NCI-H2107 (cell line): ENCODE data around the gene PARVB.

Source experiments
- DNase-seq: peaks from one replicate; lab custom pipeline; 2025; lab: John Stamatoyannopoulos, UW

Gene PARVB, protein sequence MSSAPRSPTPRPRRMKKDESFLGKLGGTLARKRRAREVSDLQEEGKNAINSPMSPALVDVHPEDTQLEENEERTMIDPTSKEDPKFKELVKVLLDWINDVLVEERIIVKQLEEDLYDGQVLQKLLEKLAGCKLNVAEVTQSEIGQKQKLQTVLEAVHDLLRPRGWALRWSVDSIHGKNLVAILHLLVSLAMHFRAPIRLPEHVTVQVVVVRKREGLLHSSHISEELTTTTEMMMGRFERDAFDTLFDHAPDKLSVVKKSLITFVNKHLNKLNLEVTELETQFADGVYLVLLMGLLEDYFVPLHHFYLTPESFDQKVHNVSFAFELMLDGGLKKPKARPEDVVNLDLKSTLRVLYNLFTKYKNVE

DNA sequence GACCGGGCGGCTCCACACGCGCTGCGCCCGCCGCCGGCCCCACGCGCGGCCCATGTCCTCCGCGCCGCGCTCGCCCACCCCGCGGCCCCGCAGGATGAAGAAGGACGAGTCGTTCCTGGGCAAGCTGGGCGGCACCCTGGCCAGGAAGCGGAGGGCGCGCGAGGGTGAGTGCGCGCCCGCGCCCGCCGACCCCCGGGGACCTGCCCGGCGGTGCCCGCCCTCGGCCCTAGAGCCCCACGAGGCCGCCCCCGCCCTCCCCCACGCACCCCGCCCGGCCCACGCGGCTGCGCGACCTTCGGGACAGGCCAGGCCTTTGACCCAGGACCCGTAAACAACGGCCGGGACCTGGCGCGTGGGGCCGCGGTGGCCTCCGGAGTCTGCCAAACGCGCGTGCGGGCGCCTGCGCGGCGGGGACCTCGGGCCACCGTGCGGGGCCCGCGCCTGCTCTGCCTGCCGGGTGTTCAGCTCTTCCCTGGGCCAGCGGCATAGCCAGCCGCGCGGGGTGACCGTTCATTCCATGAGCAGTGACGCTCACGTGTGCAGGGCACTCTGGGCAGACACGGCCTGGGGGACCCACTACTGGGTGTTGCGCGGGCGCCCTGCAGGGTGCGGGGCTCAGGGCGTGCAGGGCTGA is at the start of gene PARVB:
PARVB (plus strand) TSS at position 15 of the 634 bp plus-strand sequence; CDS start at position 53, 38 bp downstream.
- no peak for DNase-seq

DNA sequence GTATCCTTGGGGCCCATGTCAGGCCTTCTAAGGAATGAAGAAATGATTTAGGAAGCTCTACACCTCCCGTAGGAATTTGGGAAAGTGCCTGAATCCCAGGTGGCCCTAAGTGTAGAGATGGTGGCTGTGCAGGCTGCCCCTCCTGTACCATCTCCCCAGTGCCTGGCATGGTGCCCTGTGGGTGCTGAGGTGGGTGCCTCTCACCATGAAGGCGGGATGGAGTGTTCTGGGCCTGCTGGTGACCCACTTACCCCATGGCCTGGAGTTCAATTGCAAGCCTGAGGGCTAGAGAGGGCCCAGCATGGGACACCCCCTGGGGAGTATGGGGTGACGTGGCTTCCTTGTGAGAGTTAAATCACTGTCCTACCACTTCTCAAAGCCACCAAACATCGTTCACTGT is 49.1 kb upstream of the PARVB start:
- no peak for DNase-seq

DNA sequence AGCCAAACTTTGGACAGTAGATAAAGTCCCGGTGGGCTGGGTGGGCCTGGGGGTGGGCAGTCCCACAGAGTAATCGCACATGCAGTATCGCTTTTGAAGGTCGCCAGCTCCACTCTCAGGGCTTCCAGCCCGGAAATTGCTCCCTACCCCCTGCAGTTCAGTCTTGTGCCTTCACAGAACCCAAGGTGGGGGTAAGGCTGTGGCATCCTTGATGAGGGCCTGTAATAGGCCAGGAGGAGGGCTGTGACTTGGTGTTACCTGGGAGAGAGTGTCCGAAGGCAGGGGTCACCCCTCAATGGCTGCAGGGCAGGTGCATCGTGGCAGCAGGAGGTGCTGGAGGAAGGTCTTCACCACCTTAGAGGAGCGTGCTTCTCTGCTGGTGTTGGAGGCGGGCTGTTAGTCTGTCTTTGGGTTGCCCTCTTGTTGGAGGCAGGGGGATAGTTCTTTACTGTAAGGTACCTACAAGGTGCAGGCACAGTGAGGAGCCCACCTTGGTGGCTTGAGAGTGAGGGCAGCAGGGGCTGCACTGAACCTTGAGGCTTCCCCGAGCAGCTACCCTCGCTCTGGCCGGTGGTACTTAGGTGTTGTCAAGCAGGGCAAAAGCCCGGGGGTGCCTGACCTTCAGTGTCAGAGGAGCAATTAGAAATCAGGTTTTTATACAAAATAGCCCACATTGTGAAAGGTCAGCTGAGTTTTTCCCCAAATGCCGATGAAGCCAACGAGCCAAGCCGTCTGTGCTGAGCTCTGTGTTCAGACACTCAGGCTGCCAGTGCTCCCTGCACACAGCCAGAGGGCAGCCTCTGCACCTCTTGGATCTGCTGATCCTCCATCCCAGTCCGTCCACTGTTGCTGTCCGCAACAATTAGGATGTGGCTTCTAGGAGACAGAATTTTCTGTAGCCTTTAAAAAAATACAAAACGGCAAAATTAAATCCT is 47.0 kb upstream of the PARVB start:
- no peak for DNase-seq

DNA sequence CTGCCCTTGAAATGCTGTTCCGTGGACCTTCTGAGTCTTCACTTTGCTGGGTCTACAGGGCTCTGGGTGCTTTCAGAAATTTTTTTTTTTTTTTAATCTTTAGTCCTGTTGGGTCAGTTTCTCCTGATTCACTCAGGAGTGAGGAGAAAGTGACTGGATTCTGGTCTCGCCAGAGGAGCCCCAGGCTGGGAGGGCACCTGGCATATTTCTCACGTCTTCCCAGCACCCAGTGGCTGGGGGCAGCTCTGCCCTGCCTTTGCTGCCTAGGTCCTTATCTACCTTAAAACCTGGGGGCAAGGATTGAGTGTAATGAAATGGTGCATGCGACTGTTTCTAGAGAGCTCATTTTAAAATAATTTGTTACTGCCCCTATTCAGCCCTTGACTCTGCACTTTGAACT is 45.5 kb upstream of the PARVB start:
- DNase-seq: no peak

DNA sequence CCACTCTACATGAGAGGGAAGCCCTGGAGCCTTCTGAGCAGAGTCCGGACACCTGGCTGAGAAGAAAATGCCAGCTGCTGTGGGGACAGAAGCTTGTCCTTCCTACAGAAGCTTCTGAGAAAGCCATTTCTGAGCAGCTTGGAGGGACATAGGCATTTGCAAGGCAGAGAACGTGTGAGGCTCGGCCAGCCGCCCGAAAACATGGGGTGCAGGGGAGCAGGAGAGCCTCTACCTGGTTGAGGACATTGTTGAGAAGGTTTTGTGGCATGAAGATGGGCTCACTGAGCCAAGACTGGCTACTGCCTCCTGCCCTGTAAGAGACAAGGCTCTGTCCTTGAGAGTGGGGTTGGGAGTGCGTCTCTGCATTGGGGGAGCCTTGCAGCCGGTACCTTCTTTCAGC is 43.5 kb upstream of the PARVB start:
- no peak for DNase-seq

DNA sequence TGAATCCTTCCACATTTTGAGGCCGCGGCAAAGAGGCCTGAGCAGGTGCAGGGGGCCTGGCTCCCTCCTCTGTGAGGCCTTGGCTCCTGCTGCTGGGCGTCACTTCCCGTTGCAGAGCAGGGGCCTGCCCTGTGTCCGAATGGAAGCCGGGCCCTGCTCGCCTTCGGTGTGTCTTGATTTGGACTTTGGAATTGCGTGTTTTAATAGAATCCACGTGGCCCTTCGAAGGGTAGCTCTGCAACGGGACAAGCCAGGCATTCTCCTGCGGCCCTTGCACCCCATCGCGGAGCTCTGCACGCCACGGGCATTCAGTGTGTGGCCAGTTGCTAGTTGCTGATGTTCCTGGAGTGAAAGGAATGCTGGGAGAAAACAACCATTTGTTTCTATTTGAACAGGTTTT is 43.1 kb upstream of the PARVB start:
- DNase-seq: no peak

DNA sequence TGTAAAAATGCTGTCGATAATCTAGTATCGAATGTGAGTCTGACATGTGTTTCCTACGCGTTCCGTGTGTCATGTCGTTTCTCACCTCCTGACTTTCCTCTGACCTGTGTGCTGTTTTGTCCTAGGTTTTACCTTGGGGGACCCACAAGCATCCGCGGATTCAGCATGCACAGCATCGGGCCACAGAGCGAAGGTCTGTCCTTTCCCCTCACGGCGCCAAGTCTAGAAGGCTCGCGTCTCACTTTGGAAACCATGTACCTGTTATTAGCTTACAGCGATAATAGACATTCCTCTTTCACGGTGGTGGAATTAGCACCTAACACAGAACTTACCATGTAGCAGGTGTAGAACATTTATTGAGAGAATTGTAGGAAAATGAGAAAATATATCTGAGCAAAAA is 40.3 kb upstream of the PARVB start:
- DNase-seq: no peak

DNA sequence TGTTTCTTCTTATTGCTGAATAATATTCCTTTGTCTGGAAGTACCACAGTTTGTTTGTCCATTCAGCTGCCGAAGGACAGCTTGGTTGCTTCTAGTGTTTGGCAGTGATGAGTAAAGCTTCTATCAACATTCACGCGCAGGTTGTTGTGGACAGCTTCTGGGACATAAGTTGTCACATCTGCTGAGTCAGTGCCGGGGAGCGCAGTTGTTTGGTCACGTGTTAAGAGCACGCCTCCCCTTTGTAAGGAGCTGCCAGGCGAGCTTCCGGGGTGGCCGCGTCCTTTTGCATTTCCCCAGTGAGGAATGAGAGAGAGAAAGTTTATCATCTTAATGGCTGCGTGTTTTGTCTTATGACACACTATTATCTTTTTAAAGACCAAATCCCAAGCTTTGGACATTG is 38.6 kb upstream of the PARVB start:
- DNase-seq: no peak

DNA sequence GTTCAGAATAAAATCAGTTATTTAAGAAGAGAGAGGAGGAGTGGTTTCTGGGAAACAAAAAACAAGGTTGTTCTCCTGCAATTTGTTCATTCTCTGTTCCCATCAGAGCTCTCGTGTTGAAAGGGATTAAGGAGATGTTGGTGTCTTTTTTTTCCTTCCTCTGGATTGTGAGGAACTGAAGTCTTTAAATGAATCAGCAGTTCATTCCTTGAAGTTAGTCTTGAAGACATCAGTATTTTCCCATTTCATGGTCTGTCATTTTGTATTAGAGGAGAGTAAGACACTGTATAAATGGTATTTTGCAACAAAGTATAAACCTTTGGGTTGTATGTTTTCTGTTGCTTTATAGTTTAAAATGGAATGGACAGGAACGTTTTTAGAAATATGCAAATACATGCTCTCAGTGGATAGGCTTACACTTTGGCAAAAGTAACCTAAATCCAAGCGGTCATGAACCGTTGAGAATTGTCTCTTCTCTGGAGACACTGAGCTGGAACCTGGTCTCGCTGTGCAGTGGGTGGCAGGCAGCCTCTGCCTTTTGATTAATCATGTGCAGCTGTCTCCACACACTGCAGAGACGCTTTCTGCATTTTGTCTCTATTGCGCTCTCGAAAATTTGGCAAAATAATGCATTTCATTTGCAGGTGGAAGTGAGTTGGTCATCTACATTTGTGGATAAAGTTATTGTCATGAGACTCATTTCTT is 35.8 kb upstream of the PARVB start:
- DNase-seq: no peak

DNA sequence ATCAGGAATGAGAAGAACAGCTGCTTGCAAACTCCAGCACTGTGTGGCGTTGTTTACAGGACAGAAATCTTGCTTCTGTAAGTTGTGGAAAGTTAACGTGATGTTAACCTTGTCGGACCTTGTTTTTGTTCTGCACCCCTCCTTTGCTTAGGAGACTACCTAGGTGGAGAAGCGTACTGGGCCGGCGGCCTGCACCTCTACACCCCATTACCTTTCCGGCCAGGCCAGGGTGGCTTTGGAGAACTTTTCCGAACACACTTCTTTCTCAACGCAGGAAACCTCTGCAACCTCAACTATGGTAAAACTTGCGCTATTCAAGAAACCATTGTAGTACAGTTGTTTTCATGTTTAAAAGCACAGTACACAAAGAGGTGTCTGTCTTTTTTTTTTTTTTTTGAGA is 35.1 kb upstream of the PARVB start:
- DNase-seq: no peak

DNA sequence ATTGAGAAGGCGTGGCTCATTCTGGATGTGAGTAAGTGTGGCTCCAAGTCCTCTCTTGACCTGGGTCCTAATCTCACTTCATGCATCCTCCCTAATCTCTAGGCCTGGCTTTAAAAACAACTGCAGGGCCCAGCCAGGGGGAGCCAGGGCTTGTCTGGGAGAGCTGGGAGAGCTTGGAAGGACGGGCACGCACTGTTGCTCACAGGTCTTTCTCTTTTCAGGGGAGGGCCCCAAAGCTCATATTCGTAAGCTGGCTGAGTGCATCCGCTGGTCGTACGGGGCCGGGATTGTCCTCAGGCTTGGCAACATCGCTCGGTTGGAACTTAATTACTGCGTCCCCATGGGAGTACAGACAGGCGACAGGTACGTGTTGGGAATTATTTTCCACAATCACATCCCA is 34.1 kb upstream of the PARVB start:
- DNase-seq: no peak

DNA sequence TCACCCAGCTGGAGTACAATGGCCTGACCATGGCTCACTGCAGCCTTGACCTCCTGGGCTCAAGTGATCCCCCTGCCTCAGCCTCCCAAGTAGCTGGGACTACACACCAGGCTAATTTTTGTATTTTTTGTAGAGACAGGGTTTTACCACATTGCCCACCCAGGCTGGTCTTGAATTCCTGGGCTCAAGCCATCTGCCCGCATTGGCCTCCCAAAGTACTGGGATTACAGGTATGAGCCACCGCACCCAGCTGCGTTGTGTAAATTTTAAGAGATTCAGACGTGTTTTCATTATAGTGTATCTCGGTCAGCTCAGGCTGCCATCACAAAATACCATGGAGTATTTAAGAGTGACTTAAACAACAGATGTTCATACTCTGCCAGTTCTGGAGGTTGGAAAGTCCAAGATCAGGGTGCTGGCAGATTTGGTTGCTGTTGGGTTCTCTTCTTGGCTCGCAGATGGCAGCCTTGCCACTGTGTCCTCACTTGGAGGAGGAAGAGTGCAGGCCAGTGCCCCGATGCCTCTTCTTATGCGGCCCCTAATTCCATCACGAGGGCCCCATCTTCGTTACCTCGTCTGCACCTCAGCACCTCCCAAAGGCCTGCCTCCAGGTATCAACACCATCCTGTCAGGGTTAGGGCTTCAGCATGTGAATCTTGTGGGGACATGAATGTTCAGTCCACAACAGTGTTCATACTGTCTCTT is 32.6 kb upstream of the PARVB start:
- DNase-seq: no peak

DNA sequence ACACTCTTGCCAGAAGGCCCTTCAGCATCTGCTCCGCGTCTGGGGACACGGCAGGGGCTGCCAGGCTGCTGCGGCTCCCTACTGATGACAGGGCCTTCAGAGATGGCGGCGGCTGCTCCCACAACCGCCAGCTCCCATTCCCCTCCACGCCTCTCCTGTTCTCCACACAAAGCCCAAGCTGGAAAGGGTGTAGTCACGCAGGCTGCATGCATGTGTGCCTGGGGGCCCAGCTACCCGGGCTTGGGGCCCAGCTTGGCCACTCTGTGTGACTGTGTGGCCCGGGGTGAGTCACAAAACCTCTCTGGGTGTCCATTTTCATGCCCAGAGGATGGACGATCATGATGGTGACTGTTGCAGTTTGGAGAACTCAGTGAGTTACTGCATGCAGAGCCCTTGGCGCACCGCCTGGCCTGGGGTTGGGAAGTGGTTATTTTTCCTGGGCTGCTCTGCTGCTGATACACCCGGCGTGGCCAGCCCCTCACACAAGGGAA is 31.7 kb upstream of the PARVB start:
- DNase-seq: no peak

DNA sequence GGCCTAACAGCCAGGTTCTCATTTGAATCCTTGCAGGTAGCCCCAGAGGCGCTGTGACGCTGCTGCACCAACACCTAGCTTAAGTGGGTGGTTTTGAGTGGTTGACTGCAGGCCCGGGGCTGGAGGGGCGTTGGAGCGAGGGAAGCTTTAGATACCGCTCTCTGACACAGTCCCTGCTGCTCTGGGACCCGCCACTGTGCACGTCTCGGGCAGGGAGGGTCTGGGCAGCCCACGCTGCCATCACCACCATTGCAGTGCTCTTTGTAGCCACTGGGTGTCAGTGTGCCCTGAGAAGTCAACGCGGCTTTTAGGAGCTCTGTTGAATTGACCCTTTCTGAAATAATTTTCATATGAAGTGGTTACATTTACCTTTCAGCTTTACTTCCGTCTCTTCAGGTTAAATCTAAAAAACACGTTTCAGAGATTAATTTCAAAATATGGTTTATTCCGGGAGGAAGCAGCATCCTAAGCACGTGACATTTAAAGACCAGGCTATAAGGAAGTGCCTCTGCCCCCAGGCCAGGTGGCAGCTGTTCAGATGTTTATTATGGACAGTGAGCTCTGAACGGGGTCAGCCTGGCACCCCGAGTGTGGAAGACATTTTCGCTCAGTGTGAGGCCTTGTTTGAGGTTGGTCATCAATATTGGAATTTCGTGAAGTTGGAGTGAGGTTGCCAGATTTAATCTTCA is 30.9 kb upstream of the PARVB start:
- DNase-seq: peak; percentile 42

DNA sequence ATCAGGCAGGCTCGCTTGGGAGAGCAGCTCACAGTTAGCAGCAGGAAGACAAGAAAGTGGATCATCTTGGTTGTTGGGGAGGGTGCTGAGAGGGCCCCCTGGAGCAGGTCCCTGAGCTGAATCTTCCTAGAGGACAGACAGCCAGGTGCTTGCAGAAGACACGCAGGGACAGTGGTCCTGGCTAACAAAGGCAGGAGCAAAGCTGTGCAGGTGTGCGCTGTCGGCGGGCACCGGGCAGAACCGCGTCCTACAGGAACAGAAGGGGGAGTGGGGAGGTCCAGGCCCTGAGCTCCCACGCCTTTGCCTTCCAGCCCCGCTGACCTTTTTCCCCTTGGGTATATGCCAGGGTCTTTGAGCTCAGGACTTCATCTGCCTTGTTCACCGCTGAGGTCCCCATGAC is 30.1 kb upstream of the PARVB start:
- no peak for DNase-seq

DNA sequence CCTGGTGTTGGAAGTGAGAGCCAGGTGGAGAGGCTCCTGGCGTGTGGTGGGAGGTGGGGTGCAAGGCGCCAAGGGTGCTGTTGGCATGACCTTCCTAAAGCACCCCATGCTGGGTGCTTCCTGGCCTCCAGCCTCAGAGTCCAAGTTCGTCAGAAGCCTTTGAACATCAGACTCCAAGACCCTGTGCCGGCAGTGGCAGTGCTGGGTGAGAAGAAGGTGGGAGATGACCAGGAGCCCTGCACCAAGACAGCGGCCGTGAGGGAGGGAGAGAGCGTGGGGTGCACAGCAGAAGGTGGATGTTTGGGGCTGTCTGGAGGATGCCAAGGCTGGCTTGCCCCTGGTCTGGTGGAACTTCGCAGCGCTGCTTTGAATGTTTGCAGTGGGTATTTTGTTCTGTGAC is 29.7 kb upstream of the PARVB start:
- no peak for DNase-seq

DNA sequence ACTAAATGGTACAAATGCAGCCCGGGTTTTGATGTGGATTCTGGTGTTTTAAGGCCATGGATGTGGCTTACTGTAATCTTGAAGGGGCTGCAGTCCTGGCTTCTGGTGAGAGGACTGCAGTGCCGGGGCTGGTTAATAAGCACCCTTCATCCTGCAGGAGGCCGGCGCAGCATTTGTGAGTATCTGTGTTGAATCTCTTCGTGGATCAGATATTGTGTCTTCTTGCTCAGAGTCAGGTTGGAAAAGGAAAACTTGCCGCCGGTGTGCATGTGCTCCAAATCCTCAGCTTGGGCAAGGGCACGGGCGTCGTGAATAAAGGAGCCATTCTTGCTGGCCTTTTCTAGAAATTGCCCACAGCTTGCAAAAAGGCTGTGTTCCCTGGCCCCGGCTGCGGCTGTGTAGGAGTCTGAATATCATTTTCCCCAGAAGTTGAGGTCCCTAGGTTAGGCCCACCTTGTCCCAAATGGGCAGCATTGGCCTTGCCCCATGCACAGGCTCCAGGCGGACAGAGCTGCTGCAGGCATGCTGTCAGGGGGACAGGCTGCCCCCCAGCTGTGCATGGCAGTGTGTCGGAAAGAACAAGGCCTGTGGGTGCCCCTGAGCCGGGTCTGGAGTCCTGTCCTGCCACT is 28.9 kb upstream of the PARVB start:
- no peak for DNase-seq

DNA sequence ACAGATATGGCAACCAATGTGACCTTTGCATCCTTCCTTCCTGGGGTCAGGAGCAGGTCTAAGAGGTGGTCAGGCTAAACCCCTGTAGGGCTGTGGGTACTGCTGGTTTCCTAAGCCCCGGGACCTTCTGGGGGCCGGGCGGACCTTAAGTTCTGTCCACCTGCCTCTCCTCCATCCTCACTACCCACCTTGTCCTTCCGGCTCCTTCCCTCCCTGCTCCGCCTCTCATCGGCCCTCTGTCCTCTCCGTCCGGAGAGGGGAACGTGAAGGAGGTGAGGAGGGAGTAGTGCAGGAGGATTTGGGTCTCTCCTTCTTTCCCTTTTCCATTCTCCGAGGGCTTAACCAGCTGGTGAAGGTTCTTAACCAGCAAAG is 28.3 kb upstream of the PARVB start:
- no peak for DNase-seq

DNA sequence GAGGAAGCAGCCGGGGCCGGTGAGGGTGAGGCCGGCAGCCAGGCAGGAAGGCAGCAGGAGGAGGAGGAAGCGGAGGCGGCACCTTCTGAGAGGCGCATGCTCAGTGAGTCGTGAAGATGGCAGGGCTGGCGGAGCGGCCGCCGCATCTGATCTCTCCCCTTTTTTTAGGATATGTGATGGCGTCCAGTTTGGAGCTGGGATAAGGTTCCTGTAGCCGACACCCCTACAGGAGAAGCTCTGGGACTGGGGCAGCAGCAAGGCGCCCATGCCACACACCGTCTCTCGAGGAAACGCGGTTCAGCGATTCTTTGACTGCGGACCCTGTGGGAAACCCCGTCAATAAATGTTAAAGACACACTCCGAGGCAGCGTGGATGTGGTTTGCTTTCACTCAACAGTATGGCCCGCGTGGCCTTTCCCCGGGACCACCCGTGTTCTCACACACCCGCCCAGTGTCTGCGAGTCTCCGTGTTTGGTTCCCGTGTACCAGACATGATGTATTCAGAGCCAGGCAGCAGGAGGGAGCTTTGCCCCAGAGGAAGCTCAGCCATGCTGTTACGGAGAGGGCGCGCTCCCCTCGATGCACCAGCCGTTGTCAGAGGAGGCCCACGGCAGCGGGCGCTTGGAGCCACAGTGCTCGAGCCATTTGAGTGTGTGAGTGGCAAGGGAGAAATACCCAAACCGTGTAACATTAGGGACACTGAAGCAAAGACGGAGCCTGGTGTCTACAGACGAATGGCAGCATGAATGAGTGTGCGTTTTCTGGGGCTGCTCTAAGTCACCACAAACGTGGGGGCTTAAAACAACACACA is 27.7 kb upstream of the PARVB start:
- no peak for DNase-seq

DNA sequence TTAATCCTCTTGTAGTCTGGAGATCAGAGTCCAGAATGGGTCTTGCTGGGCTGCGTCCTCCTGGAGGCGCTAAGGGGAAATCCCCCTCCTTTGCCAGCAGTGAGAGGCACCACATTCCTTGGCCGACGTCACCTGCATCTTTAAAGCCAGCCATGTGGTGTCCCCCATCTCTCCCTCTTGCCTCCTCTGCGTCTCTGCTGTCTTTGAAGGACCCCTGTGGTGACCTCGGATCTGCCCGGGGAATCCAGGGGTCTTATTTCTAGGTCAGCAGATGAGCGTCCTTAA is 27.2 kb upstream of the PARVB start:
- no peak for DNase-seq
